Keratinocyte (primary cell): ENCODE data around the gene SVOPL. TPM values are rescaled to one million over a fixed set of nuclear protein-coding genes. Genes with fewer than 3 reads are reported as not detected.

Experiments
- DNase-seq: peaks from one replicate; pipeline ENCODE4 v3.0.0-alpha.2; 2011; ENCODE audit warnings: low read depth, missing footprints, low spot score
- FAIRE-seq: peaks from 2 replicates; lab custom pipeline; 2011; peaks lifted over from hg19 to GRCh38; lab: Jason Lieb, UNC
- H2AFZ ChIP-seq: 2 replicates; pipeline ENCODE4 v1.6.0; 2012; ENCODE audit warnings: low read length, control low read depth, inconsistent platforms; ENCODE audit not compliant: control insufficient read depth
- H3K27ac ChIP-seq: 2 replicates; pipeline ENCODE4 v1.5.1; 2011; ENCODE audit warnings: low read length; ENCODE audit not compliant: control insufficient read depth, insufficient read depth
- H3K27me3 ChIP-seq: 3 replicates; pipeline ENCODE4 v1.6.0; 2011; ENCODE audit warnings: low read length; ENCODE audit not compliant: control insufficient read depth, insufficient read depth; ENCODE audit errors: extremely low read depth
- H3K36me3 ChIP-seq, 2 experiments: 2 replicates in 1 of 2; 3 replicates in 1 of 2; pipeline ENCODE4 v1.5.1; 2011; ENCODE audit warnings: low read length in 2 of 2, mild to moderate bottlenecking in 1 of 2; ENCODE audit not compliant: control insufficient read depth in 2 of 2, insufficient read depth in 2 of 2; ENCODE audit errors: extremely low read depth in 1 of 2
- H3K4me1 ChIP-seq: 3 replicates; pipeline ENCODE4 v1.5.1; 2011; ENCODE audit warnings: low read length; ENCODE audit not compliant: control insufficient read depth, insufficient read depth; ENCODE audit errors: extremely low read depth
- H3K4me2 ChIP-seq: 3 replicates; pipeline ENCODE4 v1.6.0; 2011; ENCODE audit warnings: low read depth, low read length; ENCODE audit not compliant: control insufficient read depth, insufficient read depth; ENCODE audit errors: extremely low read depth
- H3K4me3 ChIP-seq, 3 experiments: fragments of 200-600 bp in 1 of 3; sonication (generic) in 1 of 3; 2 replicates in 2 of 3; 3 replicates in 1 of 3; pipeline ENCODE4 v1.5.1; 2011 to 2016; ENCODE audit warnings: low read length in 3 of 3, mild to moderate bottlenecking in 3 of 3, control low read depth in 2 of 3, inconsistent platforms in 1 of 3, low read depth in 1 of 3, mixed read lengths in 1 of 3, mixed run types in 1 of 3, moderate library complexity in 1 of 3; ENCODE audit not compliant: control insufficient read depth in 2 of 3, insufficient read depth in 2 of 3; ENCODE audit errors: extremely low read depth in 1 of 3
- H3K79me2 ChIP-seq: 2 replicates; pipeline ENCODE4 v1.6.0; 2012; ENCODE audit warnings: low read length; ENCODE audit not compliant: control insufficient read depth, insufficient read depth
- H3K9ac ChIP-seq: 3 replicates; pipeline ENCODE4 v1.6.0; 2011; ENCODE audit warnings: low read length; ENCODE audit not compliant: control insufficient read depth, insufficient read depth; ENCODE audit errors: extremely low read depth
- H3K9me1 ChIP-seq: 3 replicates; pipeline ENCODE4 v1.6.0; 2011; ENCODE audit warnings: low read length; ENCODE audit not compliant: control insufficient read depth, insufficient read depth; ENCODE audit errors: extremely low read depth
- H3K9me3 ChIP-seq: 2 replicates; pipeline ENCODE4 v1.5.1; 2012; ENCODE audit warnings: low read depth, low read length; ENCODE audit not compliant: control insufficient read depth
- H4K20me1 ChIP-seq: 3 replicates; pipeline ENCODE4 v1.6.0; 2011; ENCODE audit warnings: low read length; ENCODE audit not compliant: control insufficient read depth, insufficient read depth; ENCODE audit errors: extremely low read depth
- CTCF ChIP-seq, 3 experiments: IDR thresholded peaks in 1 of 3; conservative IDR thresholded peaks in 1 of 3; optimal IDR thresholded peaks in 1 of 3; 2 replicates in 2 of 3; 3 replicates in 1 of 3; pipeline versions ENCODE3 to v1.5.1; 2011; ENCODE audit warnings: low read length in 3 of 3, mild to moderate bottlenecking in 3 of 3, moderate library complexity in 2 of 3, control low read depth in 1 of 3, inconsistent platforms in 1 of 3; ENCODE audit not compliant: insufficient read depth in 2 of 3; ENCODE audit errors: extremely low read depth in 1 of 3
- EZH2 ChIP-seq: IDR thresholded peaks from one replicate; pipeline ENCODE4 v1.6.1; 2012; ENCODE audit warnings: inconsistent platforms, mild to moderate bottlenecking, low read length, moderate library complexity
- dilution Hi-C: fragments of 300-500 bp; cut with MboI; formaldehyde crosslinking; loops from one replicate; pipeline ENCODE4 v1.7.0; 2020; ENCODE audit warnings: low sequenced_read_pairs; ENCODE audit not compliant: extremely low pct_ligation_motif_present
- polyA plus RNA-seq, 5 experiments: library from polyadenylated mRNA; depleted of rRNA in 3 of 5; stranded (reverse) in 3 of 5; stranded (forward) in 1 of 5; unstranded in 1 of 5; fragments of >200 nt; gene quantifications; 1 replicate in 1 of 5; 2 replicates in 3 of 5; 3 replicates in 1 of 5; pipeline versions ENCODE4 v1.2.1 to v1.2.3, GENCODE V29; 2011 to 2012; ENCODE audit warnings: missing spikeins in 2 of 5, low read depth in 1 of 5, low replicate concordance in 1 of 5

The SVOPL gene
- polyA plus RNA-seq, 1 donor (not counting 4 experiments of a cell fraction or from before 2014, with no cell fraction given): not detected

DNA sequence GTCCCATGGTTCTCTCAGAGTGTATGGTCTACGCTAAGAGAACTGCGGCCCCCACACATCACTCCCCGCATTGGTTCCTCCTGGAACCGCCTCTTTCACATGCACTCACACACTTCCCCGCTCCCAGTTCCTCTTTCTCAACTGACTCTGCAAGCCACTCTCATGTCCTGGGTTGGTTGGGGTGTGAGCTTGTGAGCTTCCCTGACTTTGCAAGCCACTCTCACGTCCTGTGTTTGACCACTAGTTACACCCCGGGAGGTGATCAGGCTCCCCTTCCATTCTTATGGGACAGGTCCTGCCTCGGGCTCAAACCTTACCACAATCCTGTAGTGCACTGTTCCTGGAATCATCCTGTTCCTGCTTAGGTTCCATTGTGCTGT lies 136.1 kb downstream of the SVOPL start:
- Histone ChIP-seq H2AFZ (no peak overlapping the region), H3K4me1 (no peaks in the 10 kb centered on the region), H3K36me3 (peaks cover 2 to 3% of the 10 kb centered on the region in 2 experiments), H4K20me1 (no peaks in the 10 kb centered on the region), H3K4me2 (no peak overlapping the region), H3K9ac (no peak overlapping the region), H3K9me3 (peaks cover 6% of the 10 kb centered on the region), H3K9me1 (no peaks in the 10 kb centered on the region), H3K4me3 (no peak overlapping the region), H3K27ac (no peak overlapping the region), H3K27me3 (no peaks in the 10 kb centered on the region), H3K79me2 (no peaks in the 10 kb centered on the region)
- DNase-seq (no peak), FAIRE-seq (no peak)
- dilution Hi-C loops: no loop called here
- TF ChIP-seq EZH2 (no peak), CTCF (optimal IDR thresholded peaks at IDR 0.05 in 1 of 3, IDR thresholded peaks at IDR 0.05 in 1 of 3, conservative IDR thresholded peaks at IDR 0.05 in 1 of 3; ENCODE audit: extremely low read depth in 1 of 3, insufficient read depth in 2 of 3, low read length in 3 of 3) (no peak)

- dilution Hi-C loops: no loop called here
- Histone ChIP-seq H3K4me3 (peak overlapping the region in 1 of 3 experiments; percentile 26), H3K4me2 (no peak overlapping the region)
These were observed 136.8 kb downstream of the SVOPL start for GRCh38 chr7:138564365-138564764.

More at GRCh38 chr7:138564365-138564764, 136.8 kb downstream of the SVOPL start:
- H3K27ac ChIP-seq: no peak overlapping the region
- no peaks in the 10 kb centered on the region for H3K9me1 ChIP-seq
- TF ChIP-seq EZH2 (no peak), CTCF (optimal IDR thresholded peaks at IDR 0.05 in 1 of 3, IDR thresholded peaks at IDR 0.05 in 1 of 3, conservative IDR thresholded peaks at IDR 0.05 in 1 of 3; ENCODE audit: extremely low read depth in 1 of 3, insufficient read depth in 2 of 3, low read length in 3 of 3) (no peak)
- H3K36me3 ChIP-seq: peaks cover 2 to 3% of the 10 kb centered on the region in 2 experiments
- no peaks in the 10 kb centered on the region for H4K20me1 ChIP-seq
- FAIRE-seq (no peak), DNase-seq (no peak)
- no peaks in the 10 kb centered on the region for H3K4me1 ChIP-seq
- H3K27me3 ChIP-seq: no peaks in the 10 kb centered on the region
- H3K9ac ChIP-seq: no peak overlapping the region
- H3K79me2 ChIP-seq: no peaks in the 10 kb centered on the region
- peaks cover 6% of the 10 kb centered on the region for H3K9me3 ChIP-seq
- H2AFZ ChIP-seq: no peak overlapping the region
